HG03060 (cell line): ENCODE results near the gene CYB5R3.
"Not testable (repeated sequence)": the region's sequence is repeated elsewhere in the genome, so short reads cannot be mapped to it uniquely, and the experiment has no call there.

Experiments
- ATAC-seq: cut with Tn5 transposase; IDR thresholded peaks from one replicate; pipeline ENCODE4 v1.9.1; 2021; ENCODE audit warnings: low read depth, moderate number of reproducible peaks; ENCODE audit not compliant: unreplicated experiment

CYB5R3 gene

GRCh38 chr22:42608136-42608822, 40.9 kb downstream of the CYB5R3 start:
- ATAC-seq: no peak

- ATAC-seq: not testable (repeated sequence)
These were observed 41.6 kb downstream of the CYB5R3 start for GRCh38 chr22:42607641-42608040.

GRCh38 chr22:42604403-42604802, 44.8 kb downstream of the CYB5R3 start:
- no peak for ATAC-seq

- ATAC-seq: no peak
These were observed 45.8 kb downstream of the CYB5R3 start for GRCh38 chr22:42603427-42603826.

- no peak for ATAC-seq
These were observed 46.7 kb downstream of the CYB5R3 start for GRCh38 chr22:42602470-42602869.

GRCh38 chr22:42601879-42602465, 47.2 kb downstream of the CYB5R3 start:
- no peak for ATAC-seq

- ATAC-seq: no peak
These were observed 52.2 kb downstream of the CYB5R3 start for GRCh38 chr22:42596863-42597530.

- no peak for ATAC-seq
These were observed 52.9 kb downstream of the CYB5R3 start for GRCh38 chr22:42596336-42596735.

- ATAC-seq: no peak
These were observed 53.8 kb downstream of the CYB5R3 start for GRCh38 chr22:42595434-42595833.

- no peak for ATAC-seq
These were observed 57.2 kb downstream of the CYB5R3 start for GRCh38 chr22:42591987-42592386.

- ATAC-seq: no peak
These were observed 61.5 kb downstream of the CYB5R3 start for GRCh38 chr22:42587588-42588175.

- ATAC-seq: no peak
These were observed 62.8 kb downstream of the CYB5R3 start for GRCh38 chr22:42586381-42586780.

- no peak for ATAC-seq
These were observed 64.1 kb downstream of the CYB5R3 start for GRCh38 chr22:42585096-42585495.

GRCh38 chr22:42584364-42584940, 64.7 kb downstream of the CYB5R3 start:
- no peak for ATAC-seq

GRCh38 chr22:42582987-42583386, 66.2 kb downstream of the CYB5R3 start:
- no peak for ATAC-seq

GRCh38 chr22:42581762-42582716, 67.2 kb downstream of the CYB5R3 start:
- ATAC-seq: no peak

- ATAC-seq: not testable (repeated sequence)
These were observed 67.9 kb downstream of the CYB5R3 start for GRCh38 chr22:42581194-42581761.

- not testable (repeated sequence) for ATAC-seq
These were observed 69.2 kb downstream of the CYB5R3 start for GRCh38 chr22:42580040-42580439.

GRCh38 chr22:42577623-42578240, 71.5 kb downstream of the CYB5R3 start:
- ATAC-seq: no peak
